GM18499 (cell line): ENCODE data around the gene RBM10.

Experiments
- ATAC-seq: cut with Tn5 transposase; IDR thresholded peaks from one replicate; pipeline ENCODE4 v1.9.1; 2021; ENCODE audit warnings: moderate number of reproducible peaks; ENCODE audit not compliant: insufficient read depth, unreplicated experiment

The RBM10 gene

DNA sequence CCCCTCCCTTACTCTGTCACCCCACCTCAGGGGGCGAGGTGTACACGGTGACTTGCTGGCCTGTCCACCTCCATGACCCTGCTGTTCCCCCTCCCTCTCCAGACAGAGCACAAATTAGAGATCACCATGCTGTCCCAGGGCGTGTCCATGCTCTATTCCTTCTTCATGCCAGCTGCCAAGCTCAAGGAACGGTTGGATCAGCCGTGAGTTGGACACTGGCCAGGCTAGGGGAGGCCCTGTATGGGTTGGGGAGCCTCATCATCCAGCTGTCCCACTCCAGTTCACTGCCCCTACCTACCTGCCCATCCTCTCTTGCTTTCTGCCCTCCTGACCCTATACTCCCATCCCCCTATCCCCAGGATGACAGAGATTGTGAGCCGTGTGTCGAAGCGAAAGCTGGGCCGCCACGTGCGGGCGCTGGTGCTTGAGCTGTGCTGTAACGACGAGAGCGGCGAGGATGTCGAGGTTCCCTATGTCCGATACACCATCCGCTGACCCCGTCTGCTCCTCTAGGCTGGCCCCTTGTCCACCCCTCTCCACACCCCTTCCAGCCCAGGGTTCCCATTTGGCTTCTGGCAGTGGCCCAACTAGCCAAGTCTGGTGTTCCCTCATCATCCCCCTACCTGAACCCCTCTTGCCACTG is 69.5 kb downstream of the RBM10 start:
- no peak for ATAC-seq

DNA sequence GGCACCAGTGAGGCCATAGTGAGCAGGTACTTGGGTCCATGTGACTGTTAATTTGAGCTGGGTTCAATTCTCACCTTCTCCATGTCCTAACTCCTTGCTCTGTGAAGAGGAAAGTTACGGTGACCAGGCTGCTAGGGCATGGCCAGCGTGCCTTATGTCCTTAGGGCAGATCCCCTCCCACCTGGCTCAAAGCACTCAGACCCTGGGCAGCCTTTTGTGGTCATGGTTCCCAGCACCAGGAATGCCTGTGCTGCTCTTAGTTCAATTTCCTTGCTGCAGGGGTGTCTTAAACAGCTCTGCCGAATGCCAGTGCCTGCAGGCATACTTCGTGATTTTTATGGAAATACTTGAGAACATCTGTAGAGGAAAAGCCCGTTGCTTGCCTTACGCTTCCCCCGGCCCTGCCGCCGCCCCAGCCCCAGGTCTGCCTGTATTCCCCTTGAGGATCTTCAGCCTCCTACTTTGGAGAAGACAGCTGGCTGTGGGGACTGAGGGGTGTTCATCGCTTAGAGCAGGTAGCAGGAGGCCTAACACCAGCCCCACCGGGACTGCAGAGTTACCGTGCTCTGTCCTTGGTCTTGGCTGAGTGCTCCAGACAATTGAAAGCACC is 70.4 kb downstream of the RBM10 start:
- no peak for ATAC-seq

DNA sequence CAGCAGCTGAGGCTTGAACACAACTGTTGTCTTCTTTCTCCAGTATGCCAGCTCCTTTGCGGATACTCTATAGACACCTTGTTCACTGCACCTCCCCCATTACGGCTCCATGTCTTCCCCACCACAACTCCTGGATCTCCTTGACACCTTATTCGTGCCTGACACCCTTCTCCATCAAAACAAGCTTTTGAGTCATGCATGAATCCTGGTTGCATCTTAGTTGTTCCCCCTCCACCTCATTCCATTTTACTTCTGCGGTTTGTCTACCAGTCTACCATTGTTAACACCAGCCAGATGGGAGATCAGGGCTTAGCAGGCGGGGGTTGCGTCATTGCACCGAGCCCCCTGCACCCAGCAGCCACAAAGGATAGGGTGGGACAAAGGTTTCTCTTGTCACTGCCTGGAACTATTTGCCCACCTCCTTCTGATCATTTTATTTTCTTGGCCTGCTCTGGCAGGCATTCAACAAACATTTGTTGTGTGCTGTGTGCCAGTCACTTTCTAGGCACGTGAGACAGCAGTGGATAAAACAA is 71.4 kb downstream of the RBM10 start:
- ATAC-seq: no peak

DNA sequence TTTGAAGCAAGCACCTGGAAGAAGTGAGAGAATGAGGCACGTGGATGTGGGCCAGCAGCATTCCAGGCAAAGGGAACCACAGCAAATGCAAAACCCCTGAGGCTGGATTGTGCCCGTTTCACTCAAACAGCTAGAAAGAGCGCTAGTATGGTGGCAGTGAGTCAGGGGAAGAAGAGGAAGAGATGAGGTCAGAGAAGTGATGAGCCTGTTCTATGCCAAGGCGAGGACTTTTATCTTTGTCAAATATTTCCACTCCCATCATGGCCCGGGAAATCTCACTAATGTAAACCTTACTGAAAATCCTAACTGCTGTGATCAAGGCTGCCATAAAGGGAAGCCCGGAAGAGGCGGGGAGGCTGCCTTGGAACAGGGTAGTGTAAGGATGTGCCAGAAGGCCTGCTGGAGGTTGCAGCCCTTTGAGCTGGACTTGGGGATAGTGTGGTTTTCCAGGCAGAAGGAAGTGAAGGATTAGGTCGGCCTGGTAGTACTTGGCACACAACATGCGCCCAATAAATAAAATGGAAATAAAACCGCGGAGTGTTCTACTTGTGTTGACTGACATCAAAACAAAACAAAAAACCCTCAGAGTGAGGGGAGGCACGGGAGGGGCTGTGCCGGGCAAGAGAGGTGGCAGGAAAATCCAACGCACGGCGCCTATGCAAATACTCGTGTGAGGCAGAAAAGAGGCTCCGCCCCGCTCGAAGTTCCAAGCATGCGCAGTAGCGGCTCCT is 72.3 kb downstream of the RBM10 start:
- no peak for ATAC-seq

DNA sequence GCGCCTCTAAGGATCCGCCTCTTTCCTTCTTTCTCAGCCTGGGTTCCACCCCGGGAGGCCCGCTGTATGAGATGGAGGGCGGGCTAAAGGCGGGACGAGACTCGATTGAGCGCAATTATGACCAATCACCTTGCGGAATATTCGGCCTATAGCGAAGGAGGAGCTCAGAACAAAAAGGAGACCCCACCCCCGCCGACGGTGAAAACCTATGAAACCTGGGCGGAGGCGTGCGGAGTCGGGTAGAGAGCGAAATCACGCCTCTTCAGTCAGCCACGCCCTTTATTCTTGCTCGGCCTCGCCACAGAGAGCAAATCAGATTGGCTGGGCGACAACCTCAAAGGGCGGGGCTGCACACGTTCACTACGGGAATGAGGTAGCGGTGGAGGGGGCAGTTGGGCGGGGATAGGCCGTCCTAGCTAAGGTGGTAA is 72.8 kb downstream of the RBM10 start:
- peak; percentile 88 for ATAC-seq

DNA sequence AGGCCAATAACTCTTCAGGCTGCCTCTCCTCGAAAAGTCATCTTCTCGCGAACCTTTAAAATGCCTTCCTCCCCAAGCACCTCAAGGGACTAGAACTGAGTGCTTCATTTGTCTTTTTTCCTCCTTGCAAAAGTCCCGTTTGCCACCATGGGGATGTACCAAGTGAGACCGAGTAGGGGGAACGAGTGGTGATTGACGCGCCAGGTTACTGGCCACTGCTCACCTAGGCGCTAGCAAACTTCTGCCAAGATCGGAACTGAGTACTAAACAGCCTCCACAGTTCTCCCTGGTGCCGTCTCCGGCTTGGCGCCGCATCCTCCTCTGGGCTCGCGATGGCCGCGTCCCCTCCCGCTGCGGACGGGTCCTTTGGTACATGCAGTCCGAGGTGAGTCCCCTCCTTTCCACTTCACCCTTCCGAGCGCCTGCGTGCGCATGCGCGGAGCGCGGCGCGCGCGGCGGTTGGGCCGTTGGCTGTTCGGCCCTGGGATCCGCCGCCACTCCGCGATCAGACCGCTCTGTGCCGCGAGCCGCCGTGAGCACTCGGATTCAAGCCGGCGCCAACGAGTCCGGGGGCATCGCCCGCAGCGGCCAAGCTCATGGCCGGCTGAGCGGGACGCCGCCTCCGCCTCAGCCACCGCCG is 73.4 kb downstream of the RBM10 start, which contains the start of gene CDK16:
TSS of gene CDK16 (plus strand) at position 402 of the 640 bp plus-strand sequence. CDS start 4,877 bp downstream, outside the sequence.
- peak; percentile 19 for ATAC-seq

DNA sequence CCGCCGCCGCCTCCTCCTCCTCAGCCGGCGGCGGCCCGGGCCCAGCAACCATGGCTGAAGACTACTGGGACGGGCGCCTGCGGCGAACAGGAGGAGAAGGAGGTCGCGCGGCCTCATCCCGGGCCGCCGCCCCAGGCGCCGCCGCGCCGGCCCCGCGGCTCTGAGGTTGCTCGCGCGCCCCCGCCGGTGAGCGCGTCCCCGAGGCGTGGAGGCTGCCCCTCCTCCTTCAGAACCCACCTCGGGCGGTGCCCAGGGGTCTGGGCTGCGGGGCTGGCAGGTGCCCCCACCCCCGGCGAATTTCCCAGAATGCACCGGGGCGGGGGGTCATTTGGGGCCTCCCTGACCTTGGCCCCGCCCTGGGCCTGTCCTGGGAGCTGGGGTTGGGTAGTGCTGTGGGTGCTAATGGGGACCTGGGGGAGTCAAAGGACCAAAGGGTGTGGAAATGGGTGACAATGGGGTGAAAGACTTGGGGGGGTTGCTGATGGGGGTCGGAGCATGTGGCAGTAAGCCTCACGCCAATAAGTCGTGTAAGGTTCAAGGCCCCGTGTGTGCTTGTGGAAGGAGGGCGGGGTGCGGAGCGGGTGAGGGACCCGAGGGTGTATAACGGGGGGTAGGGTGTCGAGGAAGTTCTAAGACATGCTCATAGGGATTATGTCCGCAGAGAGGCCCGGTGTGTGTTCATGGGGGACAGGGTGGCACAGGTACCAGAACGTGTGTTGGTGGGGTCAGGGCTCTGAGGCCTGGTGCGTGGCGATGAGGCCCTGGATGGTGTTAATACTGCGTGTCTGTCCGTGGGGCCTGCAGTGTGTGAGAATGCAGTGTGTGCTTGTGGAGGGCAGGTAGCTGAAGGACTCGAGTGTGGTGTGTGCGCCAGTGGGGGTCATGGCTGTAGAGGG is 74.1 kb downstream of the RBM10 start:
- no peak for ATAC-seq

DNA sequence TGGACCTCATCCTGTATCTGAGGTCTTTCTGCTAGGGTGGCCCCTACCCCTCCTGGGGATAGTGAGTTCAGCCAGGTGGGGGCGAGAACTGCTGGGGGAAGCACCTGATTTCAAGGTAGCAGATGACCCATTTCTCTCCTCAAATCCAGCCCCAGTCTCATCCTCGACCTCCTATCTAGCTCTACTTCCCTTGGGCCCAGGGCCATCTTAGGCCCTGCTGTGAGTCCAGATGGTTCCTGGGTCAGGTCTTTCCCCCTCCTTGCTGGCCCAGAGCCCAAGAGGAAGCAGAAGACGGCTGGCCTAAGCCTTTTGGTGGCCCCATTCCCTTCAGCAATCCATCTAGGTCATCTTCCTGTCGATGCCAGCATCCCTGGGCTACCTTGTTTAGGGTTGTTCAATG is 76.7 kb downstream of the RBM10 start:
- ATAC-seq: no peak

DNA sequence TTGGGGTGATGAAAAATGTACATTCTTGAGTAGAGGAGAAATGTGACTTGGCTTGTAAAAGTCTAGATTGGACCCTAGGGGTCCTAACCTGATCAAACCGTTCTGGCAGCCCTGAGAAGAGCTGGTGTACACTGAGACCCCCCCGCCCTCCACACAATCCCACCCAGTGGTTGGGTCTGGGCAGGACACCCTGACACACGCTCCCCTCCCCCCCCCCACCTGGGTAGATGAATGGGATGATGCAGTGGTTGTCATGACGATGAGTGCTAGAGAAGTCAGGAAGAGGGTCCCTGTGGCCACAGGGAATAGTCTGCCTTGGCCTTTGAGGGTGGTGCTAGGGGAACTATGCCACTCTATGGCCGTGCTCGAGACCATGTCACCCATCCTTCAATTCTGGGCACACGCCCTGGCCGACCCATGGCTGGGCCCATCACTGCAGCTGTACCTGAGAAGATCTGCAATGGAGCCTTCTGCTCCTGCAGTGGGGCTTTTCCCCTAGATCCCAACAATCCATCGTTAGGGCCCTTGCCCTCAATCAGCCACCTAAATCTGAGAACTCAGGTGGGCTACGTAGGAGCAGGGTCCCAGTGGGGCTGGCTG is 77.8 kb downstream of the RBM10 start:
- ATAC-seq: no peak

DNA sequence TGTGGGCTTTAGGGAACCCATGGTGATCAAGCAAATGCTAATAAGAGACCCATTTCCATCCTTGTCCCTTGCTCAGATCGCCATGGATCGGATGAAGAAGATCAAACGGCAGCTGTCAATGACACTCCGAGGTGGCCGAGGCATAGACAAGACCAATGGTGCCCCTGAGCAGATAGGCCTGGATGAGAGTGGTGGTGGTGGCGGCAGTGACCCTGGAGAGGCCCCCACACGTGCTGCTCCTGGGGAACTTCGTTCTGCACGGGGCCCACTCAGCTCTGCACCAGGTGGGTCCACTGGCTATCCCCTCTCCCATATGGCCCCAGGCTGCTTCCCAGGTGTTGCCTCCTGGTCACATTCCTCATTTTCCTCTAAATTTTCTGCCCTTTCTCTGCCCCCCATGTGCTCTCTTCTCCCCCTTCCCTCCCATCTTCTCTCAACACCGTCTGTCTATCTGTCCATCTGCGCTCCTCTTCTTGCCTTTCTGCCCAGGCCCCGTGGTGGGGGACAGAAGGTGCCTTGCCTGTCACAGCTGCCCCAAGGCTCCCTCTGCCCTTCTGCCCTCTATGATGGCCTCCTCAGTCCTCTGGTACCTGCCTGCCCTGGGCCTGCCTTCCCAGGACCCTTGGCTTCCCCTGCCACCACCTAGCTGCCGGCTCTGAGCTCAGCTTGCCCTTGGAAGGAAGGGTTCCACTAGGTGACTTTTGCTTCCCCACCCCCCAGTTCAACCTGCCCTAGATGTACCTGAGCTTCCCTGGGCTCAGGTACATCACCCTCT is 78.6 kb downstream of the RBM10 start:
- no peak for ATAC-seq

DNA sequence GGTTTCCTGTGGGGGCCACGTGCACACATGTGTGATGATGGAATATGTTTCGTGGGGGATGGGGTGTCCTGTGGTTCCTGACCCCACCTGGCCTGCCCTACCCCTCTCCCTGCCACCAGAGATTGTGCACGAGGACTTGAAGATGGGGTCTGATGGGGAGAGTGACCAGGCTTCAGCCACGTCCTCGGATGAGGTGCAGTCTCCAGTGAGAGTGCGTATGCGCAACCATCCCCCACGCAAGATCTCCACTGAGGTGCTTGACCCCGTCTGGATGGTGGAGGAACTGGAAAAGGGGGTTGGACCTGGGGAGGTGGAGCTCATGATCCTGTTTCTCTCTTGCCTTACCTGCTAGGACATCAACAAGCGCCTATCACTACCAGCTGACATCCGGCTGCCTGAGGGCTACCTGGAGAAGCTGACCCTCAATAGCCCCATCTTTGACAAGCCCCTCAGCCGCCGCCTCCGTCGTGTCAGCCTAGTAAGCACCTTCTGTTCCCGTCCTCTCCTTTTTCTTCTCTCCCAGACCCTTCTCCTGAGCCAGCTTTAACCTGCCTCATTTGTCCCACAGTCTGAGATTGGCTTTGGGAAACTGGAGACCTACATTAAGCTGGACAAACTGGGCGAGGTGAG is 79.4 kb downstream of the RBM10 start:
- no peak for ATAC-seq

DNA sequence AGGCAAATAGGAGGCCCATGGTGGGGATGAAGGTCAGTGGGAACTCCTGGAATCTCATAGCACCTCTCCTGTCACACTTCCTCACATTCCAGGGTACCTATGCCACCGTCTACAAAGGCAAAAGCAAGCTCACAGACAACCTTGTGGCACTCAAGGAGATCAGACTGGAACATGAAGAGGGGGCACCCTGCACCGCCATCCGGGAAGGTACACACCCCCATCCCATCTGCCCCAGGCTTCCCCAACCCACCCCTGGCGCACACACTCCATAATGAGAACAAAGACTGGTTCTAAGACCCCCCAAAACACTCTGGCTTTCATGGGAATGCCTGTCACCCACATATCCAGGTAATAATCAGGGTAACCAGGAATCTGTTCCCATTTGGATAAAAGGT is 79.9 kb downstream of the RBM10 start:
- no peak for ATAC-seq

DNA sequence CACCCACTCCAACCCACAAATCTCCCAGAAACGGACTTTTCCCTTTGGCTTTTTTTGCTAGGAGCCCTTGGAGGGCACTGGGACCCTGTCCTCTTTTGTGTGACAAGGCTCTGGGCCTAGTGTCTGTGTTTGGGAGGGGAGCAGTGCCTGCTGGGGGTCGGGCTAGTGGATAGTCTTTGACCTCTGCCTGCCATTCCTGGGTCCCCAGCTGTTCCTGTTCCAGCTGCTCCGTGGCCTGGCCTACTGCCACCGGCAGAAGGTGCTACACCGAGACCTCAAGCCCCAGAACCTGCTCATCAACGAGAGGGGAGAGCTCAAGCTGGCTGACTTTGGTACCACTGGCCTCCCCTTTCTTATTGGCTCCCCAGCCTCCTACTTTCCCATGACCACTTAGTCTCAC is 81.0 kb downstream of the RBM10 start:
- no peak for ATAC-seq

DNA sequence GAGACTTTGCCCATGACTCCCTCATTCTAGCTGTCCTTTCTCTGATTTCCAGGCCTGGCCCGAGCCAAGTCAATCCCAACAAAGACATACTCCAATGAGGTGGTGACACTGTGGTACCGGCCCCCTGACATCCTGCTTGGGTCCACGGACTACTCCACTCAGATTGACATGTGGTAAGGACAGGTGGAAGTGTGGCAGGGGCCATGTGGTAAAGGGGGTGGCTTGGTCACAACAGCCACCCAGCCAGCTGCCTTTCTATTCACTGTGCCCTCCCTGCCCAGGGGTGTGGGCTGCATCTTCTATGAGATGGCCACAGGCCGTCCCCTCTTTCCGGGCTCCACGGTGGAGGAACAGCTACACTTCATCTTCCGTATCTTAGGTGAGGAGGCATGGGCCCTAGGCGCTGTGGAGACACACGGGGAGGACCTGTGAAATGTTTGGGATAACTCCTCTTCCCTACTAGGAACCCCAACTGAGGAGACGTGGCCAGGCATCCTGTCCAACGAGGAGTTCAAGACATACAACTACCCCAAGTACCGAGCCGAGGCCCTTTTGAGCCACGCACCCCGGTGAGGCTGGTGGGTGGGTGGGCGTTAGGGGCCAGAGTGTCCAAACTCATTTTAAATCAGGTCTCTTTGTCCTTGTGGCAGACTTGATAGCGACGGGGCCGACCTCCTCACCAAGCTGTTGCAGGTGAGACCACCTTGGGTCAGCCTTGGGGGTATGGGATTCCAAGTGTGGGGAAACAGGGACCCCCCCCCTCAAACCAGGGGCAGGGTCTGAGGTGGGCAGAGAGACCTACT is 81.7 kb downstream of the RBM10 start:
- no peak for ATAC-seq

DNA sequence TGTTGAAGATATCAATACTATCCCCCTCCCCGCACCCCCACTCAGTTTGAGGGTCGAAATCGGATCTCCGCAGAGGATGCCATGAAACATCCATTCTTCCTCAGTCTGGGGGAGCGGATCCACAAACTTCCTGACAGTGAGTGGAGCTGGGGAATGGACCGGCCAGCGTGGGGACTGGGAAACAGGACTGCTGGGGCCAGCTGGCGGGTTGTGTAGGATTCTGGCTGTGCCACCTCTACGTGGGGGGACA is 82.2 kb downstream of the RBM10 start:
- ATAC-seq: no peak

DNA sequence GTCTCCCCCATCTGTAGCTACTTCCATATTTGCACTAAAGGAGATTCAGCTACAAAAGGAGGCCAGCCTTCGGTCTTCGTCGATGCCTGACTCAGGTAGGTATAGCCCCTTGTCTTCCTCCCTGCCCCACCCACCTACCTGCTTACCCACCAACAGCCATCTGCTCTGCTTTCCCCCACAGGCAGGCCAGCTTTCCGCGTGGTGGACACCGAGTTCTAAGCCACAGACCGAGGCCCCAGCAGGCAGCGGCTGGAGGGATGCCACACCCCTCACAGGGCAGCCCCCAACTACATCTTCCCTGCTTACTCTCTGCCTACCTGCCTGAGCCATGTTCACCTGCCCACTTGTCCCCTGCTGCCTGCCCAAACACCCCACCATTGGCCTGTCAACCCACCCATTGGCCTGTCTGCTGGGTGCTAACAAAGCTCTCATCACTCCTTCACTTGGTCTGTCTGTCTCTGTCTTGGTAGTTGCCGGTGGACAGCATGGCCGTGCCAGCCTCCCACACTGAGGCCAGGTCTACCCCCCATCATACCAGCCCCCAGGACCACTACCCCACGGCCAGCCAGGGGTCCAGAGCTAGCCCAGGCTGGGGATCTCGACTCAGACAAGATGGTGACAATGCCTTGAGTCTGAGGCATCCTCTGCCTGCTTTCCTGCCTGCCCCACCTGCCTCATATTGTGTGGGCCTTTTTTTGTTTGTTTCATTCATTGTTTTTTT is 83.7 kb downstream of the RBM10 start:
- ATAC-seq: no peak

DNA sequence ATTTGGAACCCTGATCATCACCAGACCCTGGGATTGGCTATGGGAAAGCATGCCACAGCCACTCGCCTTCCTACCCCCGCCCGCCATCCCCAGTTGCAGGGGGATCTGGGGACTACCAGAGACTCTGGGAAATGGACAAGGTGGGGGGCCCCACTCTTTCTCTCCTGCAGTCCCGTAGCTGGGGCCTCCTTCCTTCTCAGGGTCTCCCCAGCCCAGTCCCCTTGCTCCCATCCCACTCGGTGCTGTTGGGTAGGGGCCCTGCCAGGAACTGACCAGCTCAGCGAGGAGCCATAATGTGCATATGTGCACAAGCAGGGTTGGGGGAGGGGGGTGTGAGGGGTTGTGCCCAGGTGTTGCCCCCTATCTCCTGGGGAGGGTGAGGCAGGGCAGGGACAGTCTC is 84.4 kb downstream of the RBM10 start:
- ATAC-seq: no peak
